ENCODE data around the gene SCAF1. TPM values are rescaled to one million over a fixed set of nuclear protein-coding genes. Genes with fewer than 3 reads are reported as not detected.

The SCAF1 gene
- total RNA-seq, 1 donor from 2014 or later, result 61.0 TPM

- intact Hi-C loops (cut with micrococcal nuclease), result no loop called here
- CTCF ChIA-PET, result interaction anchor here (1.0 kb wide), 1 partner anchor 35 kb away, joined by 3 read pairs; no protein-coding TSS in a partner anchor
- POLR2A ChIA-PET, result interaction anchor here (0.6 to 1.3 kb wide), 3 partner anchors 22 to 134 kb away, joined by 3 to 5 read pairs (median 4); no protein-coding TSS in a partner anchor
- H3K9me3 Mint-ChIP-seq, result no peaks in the 10 kb centered on the region
- no peaks in the 10 kb centered on the region for H3K27me3 Mint-ChIP-seq
- DNase-seq (no peak), ATAC-seq (ENCODE audit: low read depth) (no peak)
- TF ChIP-seq, protein P1, sequence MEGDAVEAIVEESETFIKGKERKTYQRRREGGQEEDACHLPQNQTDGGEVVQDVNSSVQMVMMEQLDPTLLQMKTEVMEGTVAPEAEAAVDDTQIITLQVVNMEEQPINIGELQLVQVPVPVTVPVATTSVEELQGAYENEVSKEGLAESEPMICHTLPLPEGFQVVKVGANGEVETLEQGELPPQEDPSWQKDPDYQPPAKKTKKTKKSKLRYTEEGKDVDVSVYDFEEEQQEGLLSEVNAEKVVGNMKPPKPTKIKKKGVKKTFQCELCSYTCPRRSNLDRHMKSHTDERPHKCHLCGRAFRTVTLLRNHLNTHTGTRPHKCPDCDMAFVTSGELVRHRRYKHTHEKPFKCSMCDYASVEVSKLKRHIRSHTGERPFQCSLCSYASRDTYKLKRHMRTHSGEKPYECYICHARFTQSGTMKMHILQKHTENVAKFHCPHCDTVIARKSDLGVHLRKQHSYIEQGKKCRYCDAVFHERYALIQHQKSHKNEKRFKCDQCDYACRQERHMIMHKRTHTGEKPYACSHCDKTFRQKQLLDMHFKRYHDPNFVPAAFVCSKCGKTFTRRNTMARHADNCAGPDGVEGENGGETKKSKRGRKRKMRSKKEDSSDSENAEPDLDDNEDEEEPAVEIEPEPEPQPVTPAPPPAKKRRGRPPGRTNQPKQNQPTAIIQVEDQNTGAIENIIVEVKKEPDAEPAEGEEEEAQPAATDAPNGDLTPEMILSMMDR (IDR thresholded peaks at IDR 0.05), result no peak
- peaks cover 33% of the 10 kb centered on the region for H3K4me1 Mint-ChIP-seq
- H3K27ac Mint-ChIP-seq, result no peak overlapping the region
- H3K36me3 Mint-ChIP-seq (ENCODE audit: low read depth), result peaks cover 56% of the 10 kb centered on the region
- no peak overlapping the region for H3K4me3 Mint-ChIP-seq
These were observed 4.0 kb downstream of the SCAF1 start for GRCh38 chr19:49645995-49646394.

- ATAC-seq (ENCODE audit: low read depth) (no peak), DNase-seq (no peak)
- peaks cover 31% of the 10 kb centered on the region for H3K4me1 Mint-ChIP-seq
- H3K27ac Mint-ChIP-seq, result no peak overlapping the region
- ChIA-PET CTCF (no interaction called here), POLR2A (no interaction called here)
- no peak overlapping the region for H3K4me3 Mint-ChIP-seq
- intact Hi-C loops (cut with micrococcal nuclease), result no loop called here
- peaks cover 57% of the 10 kb centered on the region for H3K36me3 Mint-ChIP-seq (ENCODE audit: low read depth)
- no peaks in the 10 kb centered on the region for H3K27me3 Mint-ChIP-seq
- no peaks in the 10 kb centered on the region for H3K9me3 Mint-ChIP-seq
- TF ChIP-seq, protein P1 (IDR thresholded peaks at IDR 0.05), result no peak
These were observed 4.6 kb downstream of the SCAF1 start for GRCh38 chr19:49646586-49646985.

DNA sequence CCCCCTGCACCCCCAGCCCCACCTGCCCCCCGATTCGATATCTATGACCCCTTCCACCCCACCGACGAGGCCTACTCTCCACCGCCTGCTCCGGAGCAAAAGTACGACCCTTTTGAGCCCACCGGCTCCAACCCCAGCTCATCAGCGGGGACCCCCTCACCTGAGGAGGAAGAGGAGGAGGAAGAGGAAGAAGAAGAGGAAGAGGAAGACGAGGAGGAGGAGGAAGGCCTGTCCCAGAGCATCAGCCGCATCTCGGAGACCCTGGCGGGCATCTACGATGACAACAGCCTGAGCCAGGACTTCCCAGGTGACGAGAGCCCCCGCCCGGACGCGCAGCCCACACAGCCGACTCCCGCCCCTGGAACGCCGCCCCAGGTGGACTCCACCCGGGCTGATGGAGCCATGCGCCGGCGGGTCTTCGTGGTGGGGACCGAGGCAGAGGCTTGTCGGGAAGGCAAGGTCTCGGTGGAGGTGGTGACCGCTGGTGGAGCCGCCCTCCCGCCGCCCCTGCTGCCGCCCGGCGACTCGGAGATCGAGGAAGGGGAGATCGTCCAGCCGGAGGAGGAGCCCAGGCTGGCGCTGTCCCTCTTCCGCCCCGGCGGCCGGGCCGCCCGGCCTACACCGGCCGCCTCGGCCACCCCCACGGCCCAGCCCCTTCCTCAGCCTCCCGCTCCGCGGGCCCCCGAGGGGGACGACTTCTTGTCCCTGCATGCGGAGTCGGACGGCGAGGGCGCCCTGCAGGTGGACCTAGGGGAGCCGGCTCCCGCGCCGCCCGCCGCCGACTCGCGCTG lies 9.2 kb downstream of the SCAF1 start:
- ChIA-PET CTCF (no interaction called here), POLR2A (no interaction called here)
- Mint-ChIP-seq H3K27ac (no peak overlapping the region), H3K36me3 (ENCODE audit: low read depth) (peaks cover 72% of the 10 kb centered on the region), H3K27me3 (no peaks in the 10 kb centered on the region), H3K4me3 (no peak overlapping the region), H3K4me1 (peaks cover 1% of the 10 kb centered on the region), H3K9me3 (no peaks in the 10 kb centered on the region)
- DNase-seq (no peak), ATAC-seq (ENCODE audit: low read depth) (no peak)
- TF ChIP-seq, protein P1 (IDR thresholded peaks at IDR 0.05), result no peak
- intact Hi-C loops (cut with micrococcal nuclease), result no loop called here

DNA sequence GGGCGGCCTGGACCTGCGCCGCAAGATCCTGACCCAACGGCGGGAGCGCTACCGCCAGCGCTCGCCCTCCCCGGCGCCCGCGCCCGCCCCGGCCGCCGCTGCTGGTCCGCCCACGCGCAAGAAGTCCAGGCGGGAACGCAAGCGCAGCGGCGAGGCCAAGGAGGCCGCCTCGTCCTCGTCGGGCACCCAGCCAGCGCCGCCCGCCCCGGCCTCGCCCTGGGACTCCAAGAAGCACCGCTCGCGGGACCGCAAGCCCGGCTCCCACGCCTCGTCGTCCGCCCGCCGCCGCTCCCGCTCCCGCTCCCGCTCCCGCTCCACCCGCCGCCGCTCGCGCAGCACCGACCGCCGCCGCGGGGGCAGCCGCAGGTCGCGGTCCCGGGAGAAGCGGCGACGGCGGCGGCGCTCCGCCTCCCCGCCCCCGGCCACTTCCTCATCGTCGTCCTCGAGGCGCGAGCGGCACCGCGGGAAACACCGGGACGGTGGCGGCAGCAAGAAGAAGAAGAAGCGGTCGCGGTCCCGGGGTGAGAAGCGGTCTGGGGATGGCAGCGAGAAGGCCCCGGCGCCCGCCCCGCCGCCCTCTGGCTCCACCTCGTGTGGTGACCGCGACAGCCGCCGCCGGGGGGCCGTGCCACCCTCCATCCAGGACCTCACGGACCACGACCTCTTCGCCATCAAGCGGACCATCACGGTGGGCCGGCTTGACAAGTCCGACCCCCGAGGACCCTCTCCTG lies 10.0 kb downstream of the SCAF1 start:
- no peak overlapping the region for H3K27ac Mint-ChIP-seq
- CTCF ChIA-PET, result no interaction called here

More for the DNA sequence above, 10.0 kb downstream of the SCAF1 start:
- Mint-ChIP-seq H3K4me3 (no peak overlapping the region), H3K4me1 (peaks cover 1% of the 10 kb centered on the region), H3K36me3 (ENCODE audit: low read depth) (peaks cover 72% of the 10 kb centered on the region), H3K9me3 (no peaks in the 10 kb centered on the region), H3K27me3 (no peaks in the 10 kb centered on the region)
- intact Hi-C loops (cut with micrococcal nuclease), result no loop called here
- ATAC-seq (ENCODE audit: low read depth) (no peak), DNase-seq (no peak)
- TF ChIP-seq, protein P1 (IDR thresholded peaks at IDR 0.05), result no peak
- POLR2A ChIA-PET, result no interaction called here

All from activated B cell treated with CpG ODN at 0.5 μM for 24 hours (primary cell).